PC-3 (cell line): ENCODE data around the gene ZBTB7C.

Experiments
- EZH2 ChIP-seq: fragments of 300-600 bp; sonication (generic); IDR thresholded peaks from one replicate; pipeline ENCODE4 v1.6.1; 2017; ENCODE audit warnings: antibody characterized with exemption, mild to moderate bottlenecking, low read length; ENCODE audit not compliant: unreplicated experiment
- TF ChIP-seq, protein P1 (sequence below): fragments of 300-600 bp; sonication (generic); conservative IDR thresholded peaks from 2 replicates; pipeline ENCODE4 v1.5.1; 2017; ENCODE audit warnings: antibody characterized with exemption, low read depth, mild to moderate bottlenecking, low read length

DNA sequence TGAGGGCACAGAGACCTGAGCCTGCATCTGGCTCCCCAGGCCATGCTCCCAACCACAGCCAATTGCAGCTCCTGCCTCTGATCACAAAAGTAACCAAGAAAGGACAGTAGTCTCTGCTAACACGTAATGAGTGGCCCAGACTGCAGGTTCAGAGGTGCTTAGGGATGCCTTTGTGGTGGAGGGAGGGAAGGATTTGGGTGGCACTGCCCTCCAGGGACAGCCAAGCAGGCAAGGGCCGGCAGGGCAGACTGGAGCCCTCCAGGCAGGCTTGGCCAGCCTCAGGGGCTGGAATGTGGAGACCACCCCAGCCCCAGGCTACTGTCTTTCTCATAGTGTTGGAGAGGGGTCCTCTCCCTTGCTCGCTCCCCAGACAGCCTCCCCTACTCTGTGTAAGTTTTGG is 364.2 kb downstream of the ZBTB7C start:
- TF ChIP-seq EZH2: no peak
- TF ChIP-seq, protein P1, sequence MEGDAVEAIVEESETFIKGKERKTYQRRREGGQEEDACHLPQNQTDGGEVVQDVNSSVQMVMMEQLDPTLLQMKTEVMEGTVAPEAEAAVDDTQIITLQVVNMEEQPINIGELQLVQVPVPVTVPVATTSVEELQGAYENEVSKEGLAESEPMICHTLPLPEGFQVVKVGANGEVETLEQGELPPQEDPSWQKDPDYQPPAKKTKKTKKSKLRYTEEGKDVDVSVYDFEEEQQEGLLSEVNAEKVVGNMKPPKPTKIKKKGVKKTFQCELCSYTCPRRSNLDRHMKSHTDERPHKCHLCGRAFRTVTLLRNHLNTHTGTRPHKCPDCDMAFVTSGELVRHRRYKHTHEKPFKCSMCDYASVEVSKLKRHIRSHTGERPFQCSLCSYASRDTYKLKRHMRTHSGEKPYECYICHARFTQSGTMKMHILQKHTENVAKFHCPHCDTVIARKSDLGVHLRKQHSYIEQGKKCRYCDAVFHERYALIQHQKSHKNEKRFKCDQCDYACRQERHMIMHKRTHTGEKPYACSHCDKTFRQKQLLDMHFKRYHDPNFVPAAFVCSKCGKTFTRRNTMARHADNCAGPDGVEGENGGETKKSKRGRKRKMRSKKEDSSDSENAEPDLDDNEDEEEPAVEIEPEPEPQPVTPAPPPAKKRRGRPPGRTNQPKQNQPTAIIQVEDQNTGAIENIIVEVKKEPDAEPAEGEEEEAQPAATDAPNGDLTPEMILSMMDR: no peak
